Upper lobe of left lung (tissue), 6 donors: ENCODE results near the gene UBE2L5. TPM values are rescaled to one million over a fixed set of nuclear protein-coding genes. Genes with fewer than 3 reads are reported as not detected.

Source experiments
- ATAC-seq, 2 donors: fragments of 200-7000 bp; cut with Tn5 transposase; one replicate each; pipeline ENCODE4 v1.9.1; 2022; ENCODE audit warnings: mild to moderate bottlenecking in 2 of 2, moderate library complexity in 2 of 2; ENCODE audit not compliant: low FRiP score in 2 of 2
- DNase-seq, 2 donors: peaks; one replicate each; pipeline ENCODE4 v3.0.0-alpha.2; 2019 to 2020
- H3K27ac ChIP-seq, 4 donors: fragments of 200-600 bp; sonication (generic); one replicate each; pipeline ENCODE4 v1.5.1; 2016 to 2019
- H3K27me3 ChIP-seq, 4 donors: fragments of 200-600 bp; sonication (generic); one replicate each; pipeline ENCODE4 v1.5.1; 2017 to 2019
- H3K36me3 ChIP-seq, 4 donors: fragments of 200-600 bp; sonication (generic); one replicate each; pipeline ENCODE4 v1.5.1; 2016 to 2019
- H3K4me1 ChIP-seq, 4 donors: fragments of 200-600 bp; sonication (generic); one replicate each; pipeline ENCODE4 v1.5.1; 2018 to 2019
- H3K4me3 ChIP-seq, 4 donors: fragments of 200-600 bp; sonication (generic); one replicate each; pipeline ENCODE4 v1.5.1; 2017 to 2019; ENCODE audit warnings: mild to moderate bottlenecking in 2 of 4, moderate library complexity in 1 of 4
- H3K9me3 ChIP-seq, 4 donors: fragments of 200-600 bp; sonication (generic); one replicate each; pipeline ENCODE4 v1.5.1; 2018 to 2019
- CTCF ChIP-seq, 6 experiments: fragments of 450-650 bp in 4 of 6; fragments of 200-600 bp in 2 of 6; sonication (generic) in 2 of 6; IDR thresholded peaks; one replicate each; pipeline ENCODE4 v1.5.1; 2016 to 2019; ENCODE audit warnings: antibody characterized with exemption in 6 of 6
- EP300 ChIP-seq, 4 donors: sonication (generic); formaldehyde crosslinking; IDR thresholded peaks; one replicate each; pipeline ENCODE4 v1.5.1; 2017; ENCODE audit warnings: antibody characterized with exemption in 4 of 4, control low read depth in 2 of 4
- POLR2A ChIP-seq, 4 donors: fragments of 450-650 bp; IDR thresholded peaks; one replicate each; pipeline ENCODE4 v1.5.1; 2016 to 2017; ENCODE audit warnings: antibody characterized with exemption in 4 of 4, mild to moderate bottlenecking in 2 of 4
- POLR2AphosphoS5 ChIP-seq, 2 donors: sonication (generic); formaldehyde crosslinking; IDR thresholded peaks; one replicate each; pipeline ENCODE4 v1.5.1; 2017; ENCODE audit warnings: antibody characterized with exemption in 2 of 2
- WGBS, 2 donors: methylation state at CpG; one replicate each; pipeline ENCODE4 v1.1.5; 2017 to 2018; 5-methylcytosine and 5-hydroxymethylcytosine counted together
- total RNA-seq, 6 donors: library from RNA; depleted of rRNA in 4 of 6; stranded (reverse); fragments of >200 nt in 4 of 6; gene quantifications; one replicate each; pipeline versions ENCODE4 v1.1.0 to v1.2.1, GENCODE V29; 2016 to 2021
- donor health status: DM: no; HTN: no; CAD: no; lungs with moderate emphysema.
- donor health status: DM: no; HTN: yes; CAD: no; lungs with severe emphysema.

UBE2L5 gene
- total RNA-seq, 6 donors from 2014 or later, result not detected

- H3K4me3 ChIP-seq, result no peak overlapping the region
- TF ChIP-seq EP300 (IDR thresholded peaks at IDR 0.05), result no peak
- no peak for TF ChIP-seq POLR2A (IDR thresholded peaks at IDR 0.05)
- TF ChIP-seq CTCF (IDR thresholded peaks at IDR 0.05), result no peak
- no peak for TF ChIP-seq POLR2AphosphoS5 (IDR thresholded peaks at IDR 0.05)
- no peaks in the 10 kb centered on the region for H3K27me3 ChIP-seq
- DNase-seq, result no peak
- H3K36me3 ChIP-seq, result no peaks in the 10 kb centered on the region
- no peaks in the 10 kb centered on the region for H3K4me1 ChIP-seq
- no peaks in the 10 kb centered on the region for H3K9me3 ChIP-seq
- H3K27ac ChIP-seq, result no peak overlapping the region
- ATAC-seq, result no peak
- WGBS, 2 donors, result 90 to 97% methylated on average over 1 of the region's 1 CpG
Measured at GRCh38 chr13:30473675-30474074, 51.4 kb downstream of the UBE2L5 start.

- no peak for DNase-seq
Measured at GRCh38 chr13:30477346-30478195, 55.3 kb downstream of the UBE2L5 start.

More at GRCh38 chr13:30477346-30478195, 55.3 kb downstream of the UBE2L5 start:
- TF ChIP-seq CTCF (IDR thresholded peaks at IDR 0.05), result no peak
- no peak for TF ChIP-seq POLR2AphosphoS5 (IDR thresholded peaks at IDR 0.05)
- no peak for TF ChIP-seq POLR2A (IDR thresholded peaks at IDR 0.05)
- no peak for TF ChIP-seq EP300 (IDR thresholded peaks at IDR 0.05)
- Histone ChIP-seq H3K27me3 (no peaks in the 10 kb centered on the region), H3K4me3 (no peak overlapping the region), H3K9me3 (no peaks in the 10 kb centered on the region), H3K36me3 (no peaks in the 10 kb centered on the region), H3K27ac (no peak overlapping the region), H3K4me1 (no peaks in the 10 kb centered on the region)
- no peak for ATAC-seq
- 62 to 71% methylated on average over 4 of the region's 4 CpGs for WGBS, 2 donors

Other genes with a start within 250 kb of the UBE2L5 start
- 10 to 100 TPM in 5 of 6 donors, 1 to 10 TPM in 1; 5.7 to 35.5 (median 13.9) TPM for gene KATNAL1, start 114.9 kb upstream of the UBE2L5 start, total RNA-seq
- gene HMGB1, start 43.4 kb downstream of the UBE2L5 start, total RNA-seq, result 100 to 1,000 TPM; 124 to 300 (median 195) TPM
- gene USPL1, start 195.4 kb downstream of the UBE2L5 start, total RNA-seq, result 10 to 100 TPM; 10.8 to 25.1 (median 16.2) TPM